Esophagus muscularis mucosa (tissue), 3 donors: ENCODE measurements around the gene ACE2.

Experiments
- CTCF ChIP-seq, 3 experiments: fragments of 200-600 bp in 2 of 3; fragments of 450-650 bp in 1 of 3; sonication (generic) in 2 of 3; IDR thresholded peaks; one replicate each; pipeline ENCODE4 v1.5.1; 2017 to 2019; ENCODE audit warnings: antibody characterized with exemption in 3 of 3, mild to moderate bottlenecking in 2 of 3, moderate library complexity in 1 of 3
- EP300 ChIP-seq: sonication (generic); formaldehyde crosslinking; IDR thresholded peaks from one replicate; pipeline ENCODE4 v1.6.1; 2017; ENCODE audit warnings: antibody characterized with exemption

- TF ChIP-seq CTCF (IDR thresholded peaks at IDR 0.05) (no peak), EP300 (no peak)
Measured at GRCh38 chrX:15547356-15547755, 53.4 kb downstream of the ACE2 start.
